Keratinocyte (primary cell): ENCODE data around the gene PLXDC2. TPM values are rescaled to one million over a fixed set of nuclear protein-coding genes. Genes with fewer than 3 reads are reported as not detected.

Experiments
- DNase-seq: peaks from one replicate; pipeline ENCODE4 v3.0.0-alpha.2; 2011; ENCODE audit warnings: low read depth, missing footprints, low spot score
- FAIRE-seq: peaks from 2 replicates; lab custom pipeline; 2011; peaks lifted over from hg19 to GRCh38; lab: Jason Lieb, UNC
- H2AFZ ChIP-seq: 2 replicates; pipeline ENCODE4 v1.6.0; 2012; ENCODE audit warnings: low read length, control low read depth, inconsistent platforms; ENCODE audit not compliant: control insufficient read depth
- H3K27ac ChIP-seq: 2 replicates; pipeline ENCODE4 v1.5.1; 2011; ENCODE audit warnings: low read length; ENCODE audit not compliant: control insufficient read depth, insufficient read depth
- H3K27me3 ChIP-seq: 3 replicates; pipeline ENCODE4 v1.6.0; 2011; ENCODE audit warnings: low read length; ENCODE audit not compliant: control insufficient read depth, insufficient read depth; ENCODE audit errors: extremely low read depth
- H3K36me3 ChIP-seq, 2 experiments: 2 replicates in 1 of 2; 3 replicates in 1 of 2; pipeline ENCODE4 v1.5.1; 2011; ENCODE audit warnings: low read length in 2 of 2, mild to moderate bottlenecking in 1 of 2; ENCODE audit not compliant: control insufficient read depth in 2 of 2, insufficient read depth in 2 of 2; ENCODE audit errors: extremely low read depth in 1 of 2
- H3K4me1 ChIP-seq: 3 replicates; pipeline ENCODE4 v1.5.1; 2011; ENCODE audit warnings: low read length; ENCODE audit not compliant: control insufficient read depth, insufficient read depth; ENCODE audit errors: extremely low read depth
- H3K4me2 ChIP-seq: 3 replicates; pipeline ENCODE4 v1.6.0; 2011; ENCODE audit warnings: low read depth, low read length; ENCODE audit not compliant: control insufficient read depth, insufficient read depth; ENCODE audit errors: extremely low read depth
- H3K4me3 ChIP-seq, 3 experiments: fragments of 200-600 bp in 1 of 3; sonication (generic) in 1 of 3; 2 replicates in 2 of 3; 3 replicates in 1 of 3; pipeline ENCODE4 v1.5.1; 2011 to 2016; ENCODE audit warnings: low read length in 3 of 3, mild to moderate bottlenecking in 3 of 3, control low read depth in 2 of 3, inconsistent platforms in 1 of 3, low read depth in 1 of 3, mixed read lengths in 1 of 3, mixed run types in 1 of 3, moderate library complexity in 1 of 3; ENCODE audit not compliant: control insufficient read depth in 2 of 3, insufficient read depth in 2 of 3; ENCODE audit errors: extremely low read depth in 1 of 3
- H3K79me2 ChIP-seq: 2 replicates; pipeline ENCODE4 v1.6.0; 2012; ENCODE audit warnings: low read length; ENCODE audit not compliant: control insufficient read depth, insufficient read depth
- H3K9ac ChIP-seq: 3 replicates; pipeline ENCODE4 v1.6.0; 2011; ENCODE audit warnings: low read length; ENCODE audit not compliant: control insufficient read depth, insufficient read depth; ENCODE audit errors: extremely low read depth
- H3K9me1 ChIP-seq: 3 replicates; pipeline ENCODE4 v1.6.0; 2011; ENCODE audit warnings: low read length; ENCODE audit not compliant: control insufficient read depth, insufficient read depth; ENCODE audit errors: extremely low read depth
- H3K9me3 ChIP-seq: 2 replicates; pipeline ENCODE4 v1.5.1; 2012; ENCODE audit warnings: low read depth, low read length; ENCODE audit not compliant: control insufficient read depth
- H4K20me1 ChIP-seq: 3 replicates; pipeline ENCODE4 v1.6.0; 2011; ENCODE audit warnings: low read length; ENCODE audit not compliant: control insufficient read depth, insufficient read depth; ENCODE audit errors: extremely low read depth
- EZH2 ChIP-seq: IDR thresholded peaks from one replicate; pipeline ENCODE4 v1.6.1; 2012; ENCODE audit warnings: inconsistent platforms, mild to moderate bottlenecking, low read length, moderate library complexity
- dilution Hi-C: fragments of 300-500 bp; cut with MboI; formaldehyde crosslinking; loops from one replicate; pipeline ENCODE4 v1.7.0; 2020; ENCODE audit warnings: low sequenced_read_pairs; ENCODE audit not compliant: extremely low pct_ligation_motif_present
- polyA plus RNA-seq, 5 experiments: library from polyadenylated mRNA; depleted of rRNA in 3 of 5; stranded (reverse) in 3 of 5; stranded (forward) in 1 of 5; unstranded in 1 of 5; fragments of >200 nt; gene quantifications; 1 replicate in 1 of 5; 2 replicates in 3 of 5; 3 replicates in 1 of 5; pipeline versions ENCODE4 v1.2.1 to v1.2.3, GENCODE V29; 2011 to 2012; ENCODE audit warnings: missing spikeins in 2 of 5, low read depth in 1 of 5, low replicate concordance in 1 of 5
- TF ChIP-seq, protein P1 (sequence below), 3 experiments: IDR thresholded peaks in 1 of 3; conservative IDR thresholded peaks in 1 of 3; optimal IDR thresholded peaks in 1 of 3; 2 replicates in 2 of 3; 3 replicates in 1 of 3; pipeline versions ENCODE3 to v1.5.1; 2011; ENCODE audit warnings: low read length in 3 of 3, mild to moderate bottlenecking in 3 of 3, moderate library complexity in 2 of 3, control low read depth in 1 of 3, inconsistent platforms in 1 of 3; ENCODE audit not compliant: insufficient read depth in 2 of 3; ENCODE audit errors: extremely low read depth in 1 of 3

Gene PLXDC2
- polyA plus RNA-seq, 1 donor (not counting 4 experiments of a cell fraction or from before 2014, with no cell fraction given) = 12.9 TPM

DNA sequence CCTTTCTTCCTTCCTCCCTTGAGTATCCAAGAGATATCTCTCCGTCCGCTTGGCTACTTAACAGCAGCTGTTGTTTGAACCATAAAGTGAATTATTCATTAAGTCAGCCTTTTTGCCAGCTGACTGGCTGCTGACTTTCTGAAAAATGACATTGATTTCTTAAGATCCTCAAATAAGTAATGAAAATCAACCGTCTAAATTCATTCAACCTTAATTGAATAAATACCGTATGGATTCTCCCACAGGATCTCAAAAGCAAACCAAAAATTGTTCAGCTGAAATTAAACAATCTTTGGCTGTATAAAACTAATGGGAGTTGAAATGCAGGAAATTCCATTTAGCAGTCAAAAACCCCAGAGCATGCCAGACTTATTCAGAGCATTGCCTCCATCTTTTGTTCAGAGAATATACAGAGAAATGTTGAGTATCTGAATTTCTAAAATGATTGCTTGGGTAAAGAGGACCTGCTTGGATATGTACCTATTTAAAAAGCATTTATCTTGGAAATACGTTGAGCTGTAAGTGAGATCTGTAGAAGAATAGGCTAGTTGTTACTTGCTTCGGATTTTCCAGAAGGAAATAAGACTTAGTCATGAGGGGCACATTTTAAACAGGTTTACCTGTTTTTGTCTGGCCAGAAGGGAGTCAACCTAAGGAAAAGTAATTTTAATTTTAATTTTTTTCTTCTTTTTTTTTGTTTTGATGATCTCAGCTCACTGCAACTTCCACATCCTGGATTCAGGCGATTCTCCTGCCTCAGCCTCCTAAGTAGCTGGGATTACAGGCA lies 136.2 kb downstream of the PLXDC2 start:
- DNase-seq (no peak), FAIRE-seq (peak; percentile 79)

DNA sequence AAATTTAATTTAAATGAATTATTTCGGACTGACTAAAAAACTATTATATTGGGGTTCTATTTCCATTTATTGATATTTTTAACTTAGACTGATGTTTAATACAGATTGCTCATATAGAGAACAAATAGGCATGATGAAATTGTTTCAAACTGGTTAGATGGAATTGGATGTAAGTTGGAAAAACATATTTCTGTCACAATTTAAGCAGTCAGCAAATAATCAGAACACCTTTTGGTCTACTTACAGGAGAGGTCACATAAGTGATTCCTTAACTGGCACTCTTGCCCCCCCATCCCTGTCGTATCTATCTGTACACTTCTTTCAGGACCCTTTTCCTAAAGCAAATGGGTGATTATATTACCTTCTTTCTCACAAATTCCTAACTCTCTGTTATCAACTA lies 138.4 kb downstream of the PLXDC2 start:
- no peak overlapping the region for H3K4me3 ChIP-seq
- no peak overlapping the region for H3K9ac ChIP-seq
- no peak overlapping the region for H2AFZ ChIP-seq
- no peaks in the 10 kb centered on the region for H3K79me2 ChIP-seq
- no peaks in the 10 kb centered on the region for H3K9me1 ChIP-seq
- H3K27ac ChIP-seq = no peak overlapping the region
- FAIRE-seq (no peak), DNase-seq (no peak)
- H3K36me3 ChIP-seq = no peaks in the 10 kb centered on the region
- H3K4me1 ChIP-seq = peaks cover 18% of the 10 kb centered on the region
- H3K9me3 ChIP-seq = no peaks in the 10 kb centered on the region
- no peaks in the 10 kb centered on the region for H3K27me3 ChIP-seq
- no peaks in the 10 kb centered on the region for H4K20me1 ChIP-seq
- no peak overlapping the region for H3K4me2 ChIP-seq
- TF ChIP-seq, protein P1, sequence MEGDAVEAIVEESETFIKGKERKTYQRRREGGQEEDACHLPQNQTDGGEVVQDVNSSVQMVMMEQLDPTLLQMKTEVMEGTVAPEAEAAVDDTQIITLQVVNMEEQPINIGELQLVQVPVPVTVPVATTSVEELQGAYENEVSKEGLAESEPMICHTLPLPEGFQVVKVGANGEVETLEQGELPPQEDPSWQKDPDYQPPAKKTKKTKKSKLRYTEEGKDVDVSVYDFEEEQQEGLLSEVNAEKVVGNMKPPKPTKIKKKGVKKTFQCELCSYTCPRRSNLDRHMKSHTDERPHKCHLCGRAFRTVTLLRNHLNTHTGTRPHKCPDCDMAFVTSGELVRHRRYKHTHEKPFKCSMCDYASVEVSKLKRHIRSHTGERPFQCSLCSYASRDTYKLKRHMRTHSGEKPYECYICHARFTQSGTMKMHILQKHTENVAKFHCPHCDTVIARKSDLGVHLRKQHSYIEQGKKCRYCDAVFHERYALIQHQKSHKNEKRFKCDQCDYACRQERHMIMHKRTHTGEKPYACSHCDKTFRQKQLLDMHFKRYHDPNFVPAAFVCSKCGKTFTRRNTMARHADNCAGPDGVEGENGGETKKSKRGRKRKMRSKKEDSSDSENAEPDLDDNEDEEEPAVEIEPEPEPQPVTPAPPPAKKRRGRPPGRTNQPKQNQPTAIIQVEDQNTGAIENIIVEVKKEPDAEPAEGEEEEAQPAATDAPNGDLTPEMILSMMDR (optimal IDR thresholded peaks at IDR 0.05 in 1 of 3, IDR thresholded peaks at IDR 0.05 in 1 of 3, conservative IDR thresholded peaks at IDR 0.05 in 1 of 3; ENCODE audit: extremely low read depth in 1 of 3, insufficient read depth in 2 of 3, low read length in 3 of 3) = no peak
- no peak for TF ChIP-seq EZH2
- dilution Hi-C loops = no loop called here

More for the DNA sequence above, 136.2 kb downstream of the PLXDC2 start:
- Histone ChIP-seq H3K79me2 (no peaks in the 10 kb centered on the region), H3K27ac (peak overlapping the region; percentile 68), H3K9me1 (no peaks in the 10 kb centered on the region), H3K4me2 (peak overlapping the region; percentile 61), H3K9ac (peak overlapping the region; percentile 26), H4K20me1 (no peaks in the 10 kb centered on the region), H3K36me3 (no peaks in the 10 kb centered on the region), H3K9me3 (no peaks in the 10 kb centered on the region), H3K4me3 (peak overlapping the region in 1 of 3 experiments; percentile 22), H2AFZ (peak overlapping the region; percentile 77), H3K4me1 (peaks cover 18% of the 10 kb centered on the region), H3K27me3 (no peaks in the 10 kb centered on the region)
- TF ChIP-seq, protein P1 (optimal IDR thresholded peaks at IDR 0.05 in 1 of 3, IDR thresholded peaks at IDR 0.05 in 1 of 3, conservative IDR thresholded peaks at IDR 0.05 in 1 of 3; ENCODE audit: extremely low read depth in 1 of 3, insufficient read depth in 2 of 3, low read length in 3 of 3) = no peak
- TF ChIP-seq EZH2 = no peak
- dilution Hi-C loops = no loop called here
